WI38 (cell line): Measurements from ENCODE around the gene EXOC7.
A peak's percentile ranks its signal among the peaks of the same experiment; 100 is the strongest.

Source experiments
- H3K4me3 ChIP-seq: 2 replicates; pipeline ENCODE4 v1.5.1; 2011; ENCODE audit warnings: low read depth, mild to moderate bottlenecking, control low read depth, low read length
- CTCF ChIP-seq: IDR thresholded peaks from 2 replicates; pipeline ENCODE4 v1.5.1; 2012; ENCODE audit warnings: low read depth, mild to moderate bottlenecking, control low read depth, low read length

EXOC7 gene, protein sequence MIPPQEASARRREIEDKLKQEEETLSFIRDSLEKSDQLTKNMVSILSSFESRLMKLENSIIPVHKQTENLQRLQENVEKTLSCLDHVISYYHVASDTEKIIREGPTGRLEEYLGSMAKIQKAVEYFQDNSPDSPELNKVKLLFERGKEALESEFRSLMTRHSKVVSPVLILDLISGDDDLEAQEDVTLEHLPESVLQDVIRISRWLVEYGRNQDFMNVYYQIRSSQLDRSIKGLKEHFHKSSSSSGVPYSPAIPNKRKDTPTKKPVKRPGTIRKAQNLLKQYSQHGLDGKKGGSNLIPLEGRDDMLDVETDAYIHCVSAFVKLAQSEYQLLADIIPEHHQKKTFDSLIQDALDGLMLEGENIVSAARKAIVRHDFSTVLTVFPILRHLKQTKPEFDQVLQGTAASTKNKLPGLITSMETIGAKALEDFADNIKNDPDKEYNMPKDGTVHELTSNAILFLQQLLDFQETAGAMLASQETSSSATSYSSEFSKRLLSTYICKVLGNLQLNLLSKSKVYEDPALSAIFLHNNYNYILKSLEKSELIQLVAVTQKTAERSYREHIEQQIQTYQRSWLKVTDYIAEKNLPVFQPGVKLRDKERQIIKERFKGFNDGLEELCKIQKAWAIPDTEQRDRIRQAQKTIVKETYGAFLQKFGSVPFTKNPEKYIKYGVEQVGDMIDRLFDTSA

DNA sequence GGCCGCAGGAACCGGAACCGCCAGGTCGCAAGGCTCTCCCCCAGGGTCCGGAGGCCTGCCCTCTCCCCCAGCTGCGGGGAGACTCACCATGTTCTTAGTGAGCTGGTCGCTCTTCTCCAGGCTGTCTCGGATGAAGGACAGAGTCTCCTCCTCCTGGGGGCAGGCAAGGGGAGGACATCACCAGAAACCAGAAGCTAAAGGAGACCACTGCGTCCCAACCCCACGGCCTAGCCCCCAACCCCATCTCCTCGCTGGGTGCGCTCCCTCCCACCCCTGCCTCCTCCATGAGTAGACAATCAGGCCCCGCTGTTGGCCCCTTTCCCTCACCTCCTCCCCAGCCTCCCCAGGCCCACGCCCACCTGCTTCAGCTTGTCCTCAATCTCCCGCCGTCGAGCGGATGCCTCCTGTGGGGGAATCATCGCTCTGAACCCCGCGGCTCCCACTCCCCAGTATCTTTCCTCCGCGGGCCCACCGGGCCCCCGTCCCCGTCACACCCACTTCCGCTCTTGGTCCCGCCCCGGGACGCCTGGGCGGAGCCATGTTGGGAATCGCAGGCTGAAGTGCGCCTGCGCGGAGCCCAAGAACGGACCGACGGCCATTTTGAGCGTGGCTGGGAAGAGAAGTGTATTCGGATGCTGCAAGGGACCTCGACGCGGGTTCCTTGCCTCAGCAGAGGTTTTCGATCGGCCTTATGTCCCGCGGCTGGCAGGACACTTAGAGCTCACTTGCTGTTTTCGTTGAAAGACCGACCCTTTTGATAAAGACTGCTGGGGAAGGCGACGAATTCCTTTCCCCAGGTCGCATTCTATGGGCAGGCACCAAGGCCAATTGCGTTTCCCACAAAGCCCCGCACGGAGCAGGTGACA lies at the start of gene EXOC7:
TSS of gene EXOC7 (minus strand) at position 514 of the 866 bp plus-strand sequence. CDS start at position 419, 95 bp downstream.
- peak within 1 kb of the TSS; percentile 75 for H3K4me3 ChIP-seq
- no peak for TF ChIP-seq CTCF

DNA sequence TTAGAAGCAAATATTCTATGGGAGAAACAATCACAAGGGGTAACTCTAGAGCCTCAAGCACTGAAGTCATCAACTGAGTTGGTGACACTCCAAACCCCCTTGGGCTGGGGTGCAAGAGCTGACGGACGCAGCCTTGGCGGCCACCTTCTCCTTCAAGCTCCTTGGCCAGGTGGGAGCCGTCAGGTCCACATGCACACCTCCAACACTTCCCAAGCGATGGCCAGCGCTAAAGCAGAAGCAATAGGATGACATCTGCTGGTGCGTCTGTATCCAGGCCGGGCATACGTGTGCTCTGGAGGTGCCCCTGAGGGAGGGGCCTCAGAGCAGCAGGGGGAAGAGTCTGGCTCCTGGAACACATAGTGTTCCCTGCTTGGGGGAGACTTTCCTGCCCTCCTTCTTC lies 49.6 kb upstream of the EXOC7 start:
- TF ChIP-seq CTCF = no peak
- no peak overlapping the region for H3K4me3 ChIP-seq

DNA sequence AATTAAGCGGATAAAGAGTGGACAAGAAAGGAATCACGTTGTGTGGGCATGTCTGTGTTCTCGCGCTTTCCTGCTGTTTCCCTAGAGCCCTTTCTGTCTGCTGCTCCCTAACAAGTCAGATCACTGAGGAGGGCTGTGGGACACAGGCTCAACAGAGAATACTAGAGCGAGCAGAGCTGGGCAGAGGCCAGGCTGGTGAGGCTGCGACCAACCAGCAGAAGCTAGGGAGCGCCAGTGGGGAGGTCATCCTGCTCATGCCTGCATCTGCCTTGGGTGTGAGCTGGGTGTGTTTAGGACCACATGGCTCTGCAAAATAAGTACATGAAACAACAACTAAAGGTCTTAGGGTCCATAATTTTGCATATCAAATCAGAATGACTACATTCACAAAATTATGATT lies 49.0 kb upstream of the EXOC7 start:
- H3K4me3 ChIP-seq = no peak overlapping the region
- no peak for TF ChIP-seq CTCF

- no peak overlapping the region for H3K4me3 ChIP-seq
- TF ChIP-seq CTCF = no peak
Observed at GRCh38 chr17:76151896-76152454, 48.4 kb upstream of the EXOC7 start.

- TF ChIP-seq CTCF = no peak
- H3K4me3 ChIP-seq = no peak overlapping the region
Observed at GRCh38 chr17:76150712-76151622, 47.4 kb upstream of the EXOC7 start.

DNA sequence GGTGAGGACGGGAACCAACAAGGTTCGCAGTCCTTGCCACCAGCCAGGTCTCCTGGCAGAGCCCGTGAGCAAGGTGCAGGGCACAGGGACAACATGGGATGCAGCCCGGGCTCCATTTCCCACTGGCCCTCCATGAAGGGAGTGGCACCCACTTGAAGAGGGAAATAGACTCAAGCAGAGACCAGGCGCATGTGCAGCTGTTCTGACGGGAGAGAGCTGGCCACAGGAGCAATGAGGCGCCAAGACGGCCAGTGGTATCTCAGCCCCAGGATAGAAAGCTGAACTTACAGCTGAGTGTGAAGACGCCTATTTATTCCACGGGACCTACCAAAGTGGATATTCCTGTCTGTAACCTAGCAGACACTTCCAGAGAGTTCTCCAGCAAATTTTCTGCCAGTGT lies 45.6 kb upstream of the EXOC7 start:
- TF ChIP-seq CTCF = no peak
- H3K4me3 ChIP-seq = no peak overlapping the region
